H9 (cell line): ENCODE data around the gene DHCR7. TPM values are rescaled to one million over a fixed set of nuclear protein-coding genes. Genes with fewer than 3 reads are reported as not detected.

Source experiments
- DNase-seq: peaks from one replicate; pipeline ENCODE4 v3.0.0-alpha.2; 2017
- H2AFZ ChIP-seq: one replicate; pipeline ENCODE4 v1.6.1; 2013; ENCODE audit warnings: mild to moderate bottlenecking, low read length, control low read depth, moderate library complexity
- H2AK5ac ChIP-seq: 2 replicates; pipeline ENCODE4 v1.6.1; 2013; ENCODE audit warnings: low read length, control low read depth, mixed read lengths; ENCODE audit not compliant: insufficient read length
- H2BK120ac ChIP-seq: one replicate; pipeline ENCODE4 v1.6.1; 2013; ENCODE audit warnings: low read depth, mild to moderate bottlenecking, low read length, control low read depth, inconsistent platforms; ENCODE audit not compliant: poor library complexity, severe bottlenecking
- H2BK12ac ChIP-seq: 2 replicates; pipeline ENCODE4 v1.6.1; 2013; ENCODE audit warnings: low read length, control low read depth, mixed read lengths, low read depth; ENCODE audit not compliant: insufficient read length
- H2BK15ac ChIP-seq: 2 replicates; pipeline ENCODE4 v1.6.1; 2013; ENCODE audit warnings: low read depth, low read length, control low read depth
- H2BK20ac ChIP-seq: one replicate; pipeline ENCODE4 v1.6.1; 2013; ENCODE audit warnings: low read depth, mild to moderate bottlenecking, low read length, control low read depth, inconsistent platforms; ENCODE audit not compliant: poor library complexity, severe bottlenecking
- H2BK5ac ChIP-seq: 2 replicates; pipeline ENCODE4 v1.6.1; 2013; ENCODE audit warnings: low read length, control low read depth, mixed read lengths; ENCODE audit not compliant: insufficient read length
- H3K14ac ChIP-seq: 2 replicates; pipeline ENCODE4 v1.6.1; 2013; ENCODE audit warnings: low read length, control low read depth; ENCODE audit not compliant: insufficient read depth
- H3K18ac ChIP-seq: 2 replicates; pipeline ENCODE4 v1.6.1; 2013; ENCODE audit warnings: low read depth, mild to moderate bottlenecking, mixed read lengths, low read length, control low read depth; ENCODE audit not compliant: insufficient read length
- H3K23ac ChIP-seq: 2 replicates; pipeline ENCODE4 v1.6.1; 2013; ENCODE audit warnings: low read length, control low read depth, mixed read lengths, low read depth; ENCODE audit not compliant: insufficient read length
- H3K23me2 ChIP-seq: 2 replicates; pipeline ENCODE4 v1.6.1; 2013; ENCODE audit warnings: low read depth, mild to moderate bottlenecking, mixed read lengths, low read length, control low read depth; ENCODE audit not compliant: insufficient read length, poor library complexity, severe bottlenecking
- H3K27ac ChIP-seq: 2 replicates; pipeline ENCODE4 v1.5.1; 2013; ENCODE audit warnings: low read length, control low read depth, mixed read lengths, low read depth; ENCODE audit not compliant: insufficient read length
- H3K27me3 ChIP-seq: 2 replicates; pipeline ENCODE4 v1.6.1; 2013; ENCODE audit warnings: low read length, control low read depth, inconsistent platforms; ENCODE audit not compliant: insufficient read depth
- H3K4ac ChIP-seq: 2 replicates; pipeline ENCODE4 v1.6.1; 2013; ENCODE audit warnings: low read depth, mild to moderate bottlenecking, control low read depth, inconsistent platforms, low read length, moderate library complexity
- H3K4me1 ChIP-seq: 2 replicates; pipeline ENCODE4 v1.6.1; 2013; ENCODE audit warnings: low read length, control low read depth, inconsistent platforms; ENCODE audit not compliant: insufficient read depth
- H3K4me2 ChIP-seq: 2 replicates; pipeline ENCODE4 v1.6.1; 2013; ENCODE audit warnings: low read length, control low read depth, mixed read lengths; ENCODE audit not compliant: insufficient read length, insufficient read depth
- H3K56ac ChIP-seq: 2 replicates; pipeline ENCODE4 v1.6.1; 2013; ENCODE audit warnings: low read depth, mild to moderate bottlenecking, mixed read lengths, low read length, control low read depth; ENCODE audit not compliant: insufficient read length
- H3K79me1 ChIP-seq: 2 replicates; pipeline ENCODE4 v1.6.1; 2013; ENCODE audit warnings: low read depth, mild to moderate bottlenecking, moderate library complexity, low read length, control low read depth, inconsistent platforms; ENCODE audit not compliant: insufficient read depth, poor library complexity, severe bottlenecking
- H3K79me2 ChIP-seq: 2 replicates; pipeline ENCODE4 v1.6.1; 2013; ENCODE audit warnings: low read length, control low read depth, inconsistent platforms; ENCODE audit not compliant: insufficient read depth
- H3K9ac ChIP-seq: 2 replicates; pipeline ENCODE4 v1.6.1; 2013; ENCODE audit warnings: low read length, control low read depth, mixed read lengths; ENCODE audit not compliant: insufficient read length; ENCODE audit errors: extremely low read depth
- H3K9me3 ChIP-seq: one replicate; pipeline ENCODE4 v1.6.1; 2013; ENCODE audit warnings: low read depth, low read length, inconsistent platforms; ENCODE audit not compliant: control insufficient read depth
- H3T11ph ChIP-seq: one replicate; pipeline ENCODE4 v1.6.1; 2013; ENCODE audit warnings: mild to moderate bottlenecking, low read length, control low read depth, inconsistent platforms
- H4K20me1 ChIP-seq: one replicate; pipeline ENCODE4 v1.6.1; 2013; ENCODE audit not compliant: control insufficient read depth, insufficient read length, insufficient read depth
- H4K5ac ChIP-seq: 2 replicates; pipeline ENCODE4 v1.6.1; 2013; ENCODE audit warnings: low read depth, mild to moderate bottlenecking, mixed read lengths, low read length, control low read depth; ENCODE audit not compliant: insufficient read length
- H4K8ac ChIP-seq: replicated peaks from 2 replicates; pipeline ENCODE4 v1.6.1; 2013; ENCODE audit warnings: low read length, control low read depth, mixed read lengths, low read depth; ENCODE audit not compliant: insufficient read length
- H4K91ac ChIP-seq: 2 replicates; pipeline ENCODE4 v1.6.1; 2013; ENCODE audit warnings: low read depth, mild to moderate bottlenecking, moderate library complexity, mixed read lengths, low read length, control low read depth; ENCODE audit not compliant: insufficient read length
- H3K27ac Mint-ChIP-seq, 3 experiments: 2 replicates in 2 of 3; 3 replicates in 1 of 3; pipeline ENCODE4 v1.8.0; 2020 to 2021; ENCODE audit warnings: mixed read lengths in 3 of 3, mild to moderate bottlenecking in 1 of 3, moderate library complexity in 1 of 3
- H3K27me3 Mint-ChIP-seq: 2 replicates; pipeline ENCODE4 v1.8.0; 2021; ENCODE audit warnings: low read depth, mild to moderate bottlenecking, moderate library complexity, mixed read lengths
- H3K36me3 Mint-ChIP-seq, 3 experiments: 2 replicates in 2 of 3; 3 replicates in 1 of 3; pipeline ENCODE4 v1.8.0; 2020 to 2021; ENCODE audit warnings: low read depth in 3 of 3, mixed read lengths in 3 of 3; ENCODE audit not compliant: insufficient read depth in 1 of 3
- H3K4me1 Mint-ChIP-seq, 2 experiments: 2 replicates each; pipeline ENCODE4 v1.8.0; 2020; ENCODE audit warnings: mixed read lengths in 2 of 2
- H3K4me3 Mint-ChIP-seq, 2 experiments: 2 replicates in 1 of 2; 3 replicates in 1 of 2; pipeline ENCODE4 v1.8.0; 2020 to 2021; ENCODE audit warnings: mild to moderate bottlenecking in 2 of 2, mixed read lengths in 2 of 2, moderate library complexity in 1 of 2
- H3K9me3 Mint-ChIP-seq, 2 experiments: 2 replicates in 1 of 2; 3 replicates in 1 of 2; pipeline ENCODE4 v1.8.0; 2020; ENCODE audit warnings: mild to moderate bottlenecking in 2 of 2, mixed read lengths in 2 of 2, moderate library complexity in 1 of 2
- WGBS: extraction: QIAGEN DNeasy Blood & Tissue Kit; methylation state at CpG from one replicate; pipeline ENCODE4 v1.1.7; 2013; ENCODE audit warnings: missing lambda C conversion rate, low lambda C conversion rate, mixed read lengths; ENCODE audit not compliant: insufficient read length; ENCODE audit errors: extremely low coverage; 5-methylcytosine and 5-hydroxymethylcytosine counted together
- total RNA-seq: library from RNA; stranded (reverse); gene quantifications from 2 replicates; pipeline ENCODE4 v1.2.1, GENCODE V29; 2021
- TF ChIP-seq, protein P1 (sequence below): fragments of 200-600 bp; sonication (generic); conservative IDR thresholded peaks from 3 replicates; pipeline ENCODE4 v1.8.0; 2021; ENCODE audit warnings: antibody characterized with exemption, mild to moderate bottlenecking

DHCR7 gene
- total RNA-seq, 1 experiment from 2014 or later, result 124 TPM

DNA sequence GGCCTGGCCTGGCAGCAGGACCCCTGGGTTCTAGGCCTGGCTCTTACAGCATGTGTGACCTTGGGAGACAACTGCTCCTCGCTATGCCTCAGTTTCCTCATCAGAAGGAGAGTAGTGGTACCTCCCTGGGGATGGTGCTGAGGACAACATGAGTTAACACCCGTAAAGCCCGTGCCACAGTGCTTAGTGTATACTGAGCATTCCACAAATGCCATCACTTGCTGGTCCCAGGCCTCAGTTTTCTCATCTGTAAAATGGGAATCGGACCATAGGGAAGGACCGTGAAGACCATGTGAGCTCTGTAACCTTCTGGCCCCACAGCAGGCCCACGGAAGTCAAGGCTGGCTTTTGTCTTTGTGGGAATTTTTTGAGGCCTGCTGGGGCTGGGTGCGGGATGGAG, 52.4 kb downstream of the DHCR7 start:
- no peak overlapping the region for H3K4ac ChIP-seq
- no peak overlapping the region for H2BK12ac ChIP-seq
- no CpG with 5 or more reads among the region's 7 CpGs for WGBS
- no peak overlapping the region for H3K23ac ChIP-seq
- H4K91ac ChIP-seq, result no peak overlapping the region
- no peaks in the 10 kb centered on the region for H3K9me3 Mint-ChIP-seq
- no peak overlapping the region for H4K8ac ChIP-seq
- no peaks in the 10 kb centered on the region for H3K4me1 ChIP-seq
- H2BK20ac ChIP-seq, result no peak overlapping the region
- no peak overlapping the region for H2BK5ac ChIP-seq
- H3K18ac ChIP-seq, result no peak overlapping the region
- no peaks in the 10 kb centered on the region for H4K20me1 ChIP-seq
- H4K5ac ChIP-seq, result no peak overlapping the region
- H3K79me1 ChIP-seq, result no peaks in the 10 kb centered on the region
- DNase-seq, result no peak
- no peak overlapping the region for H3K56ac ChIP-seq
- H3K4me3 Mint-ChIP-seq, result no peak overlapping the region
- no peak overlapping the region for H3K14ac ChIP-seq
- no peaks in the 10 kb centered on the region for H3K79me2 ChIP-seq
- H3K36me3 Mint-ChIP-seq, result no peaks in the 10 kb centered on the region
- no peak overlapping the region for H3K27ac ChIP-seq
- no peak overlapping the region for H3T11ph ChIP-seq
- no peaks in the 10 kb centered on the region for H3K9me3 ChIP-seq
- peaks cover 24% of the 10 kb centered on the region for H3K27me3 Mint-ChIP-seq
- H2AK5ac ChIP-seq, result no peak overlapping the region
- H2BK120ac ChIP-seq, result no peak overlapping the region
- H2AFZ ChIP-seq, result no peak overlapping the region
- H2BK15ac ChIP-seq, result no peak overlapping the region
- no peak overlapping the region for H3K4me2 ChIP-seq
- no peak overlapping the region for H3K9ac ChIP-seq
- no peaks in the 10 kb centered on the region for H3K27me3 ChIP-seq
- H3K23me2 ChIP-seq, result no peaks in the 10 kb centered on the region
- no peak overlapping the region for H3K27ac Mint-ChIP-seq
- peaks cover 0 to 4% of the 10 kb centered on the region in 2 experiments; a peak in 1 of 4 replicates for H3K4me1 Mint-ChIP-seq
- TF ChIP-seq, protein P1, sequence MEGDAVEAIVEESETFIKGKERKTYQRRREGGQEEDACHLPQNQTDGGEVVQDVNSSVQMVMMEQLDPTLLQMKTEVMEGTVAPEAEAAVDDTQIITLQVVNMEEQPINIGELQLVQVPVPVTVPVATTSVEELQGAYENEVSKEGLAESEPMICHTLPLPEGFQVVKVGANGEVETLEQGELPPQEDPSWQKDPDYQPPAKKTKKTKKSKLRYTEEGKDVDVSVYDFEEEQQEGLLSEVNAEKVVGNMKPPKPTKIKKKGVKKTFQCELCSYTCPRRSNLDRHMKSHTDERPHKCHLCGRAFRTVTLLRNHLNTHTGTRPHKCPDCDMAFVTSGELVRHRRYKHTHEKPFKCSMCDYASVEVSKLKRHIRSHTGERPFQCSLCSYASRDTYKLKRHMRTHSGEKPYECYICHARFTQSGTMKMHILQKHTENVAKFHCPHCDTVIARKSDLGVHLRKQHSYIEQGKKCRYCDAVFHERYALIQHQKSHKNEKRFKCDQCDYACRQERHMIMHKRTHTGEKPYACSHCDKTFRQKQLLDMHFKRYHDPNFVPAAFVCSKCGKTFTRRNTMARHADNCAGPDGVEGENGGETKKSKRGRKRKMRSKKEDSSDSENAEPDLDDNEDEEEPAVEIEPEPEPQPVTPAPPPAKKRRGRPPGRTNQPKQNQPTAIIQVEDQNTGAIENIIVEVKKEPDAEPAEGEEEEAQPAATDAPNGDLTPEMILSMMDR, result no peak
